ENCODE measurements around the gene SCAF1. TPM values are rescaled to one million over a fixed set of nuclear protein-coding genes. Genes with fewer than 3 reads are reported as not detected.

The SCAF1 gene
- total RNA-seq, 1 donor from 2014 or later, result 67.9 TPM

- Histone ChIP-seq H3K4me3 (peak overlapping the region; percentile 94), H3K9me3 (no peaks in the 10 kb centered on the region), H3K36me3 (peaks cover 32% of the 10 kb centered on the region), H3K27me3 (no peaks in the 10 kb centered on the region), H3K27ac (peak overlapping the region; percentile 76), H3K4me1 (peaks cover 16% of the 10 kb centered on the region)
- intact Hi-C loops (cut with DNase I), result no loop called here
- peak; percentile 96 for DNase-seq
- ATAC-seq, result peak; percentile 90
- TF ChIP-seq CTCF (IDR thresholded peaks at IDR 0.05), result peak; percentile 13
Measured at GRCh38 chr19:49664171-49665035, 22.4 kb downstream of the SCAF1 start.

GRCh38 chr19:49665036-49665350 lies 23.0 kb downstream of the SCAF1 start:
- Histone ChIP-seq H3K27ac (peak overlapping the region; percentile 76), H3K27me3 (no peaks in the 10 kb centered on the region), H3K4me3 (peak overlapping the region; percentile 94), H3K9me3 (no peaks in the 10 kb centered on the region), H3K36me3 (peaks cover 29% of the 10 kb centered on the region), H3K4me1 (peaks cover 16% of the 10 kb centered on the region)
- no peak for TF ChIP-seq CTCF (IDR thresholded peaks at IDR 0.05)
- DNase-seq (no peak), ATAC-seq (no peak)
- intact Hi-C loops (cut with DNase I), result no loop called here

- Histone ChIP-seq H3K4me3 (peak within 1 kb of the TSS; percentile 94), H3K27me3 (no peaks in the 10 kb centered on the region), H3K27ac (peak within 1 kb of the TSS; percentile 76), H3K4me1 (peaks cover 16% of the 10 kb centered on the region), H3K36me3 (peaks cover 24% of the 10 kb centered on the region), H3K9me3 (no peaks in the 10 kb centered on the region)
- no peak for TF ChIP-seq CTCF (IDR thresholded peaks at IDR 0.05)
- intact Hi-C loops (cut with DNase I), result no loop called here
- DNase-seq, result peak; percentile 98
- peak; percentile 90 for ATAC-seq
Measured at GRCh38 chr19:49665351-49666119, 23.5 kb downstream of the SCAF1 start, which contains the start of the genes BCL2L12 and IRF3. Gene BCL2L12, plus strand, starts transcription at chr19:49665933. Its CDS starts 760 bp downstream, at chr19:49666693. Gene IRF3, minus strand, starts transcription at chr19:49665857. Its CDS starts 1,019 bp downstream, at chr19:49664838.

- peak overlapping the region; percentile 94 for H3K4me3 ChIP-seq
- no peaks in the 10 kb centered on the region for H3K27me3 ChIP-seq
- ATAC-seq (no peak), DNase-seq (no peak)
- no peaks in the 10 kb centered on the region for H3K9me3 ChIP-seq
- H3K4me1 ChIP-seq, result peaks cover 16% of the 10 kb centered on the region
- H3K27ac ChIP-seq, result peak overlapping the region; percentile 76
- intact Hi-C loops (cut with DNase I), result no loop called here
- H3K36me3 ChIP-seq, result peaks cover 18% of the 10 kb centered on the region
- TF ChIP-seq CTCF (IDR thresholded peaks at IDR 0.05), result no peak
Measured at GRCh38 chr19:49666120-49666444, 24.1 kb downstream of the SCAF1 start.

GRCh38 chr19:49667473-49667872 lies 25.5 kb downstream of the SCAF1 start:
- Histone ChIP-seq H3K4me1 (peaks cover 21% of the 10 kb centered on the region), H3K4me3 (no peak overlapping the region), H3K36me3 (peaks cover 4% of the 10 kb centered on the region), H3K27me3 (no peaks in the 10 kb centered on the region), H3K9me3 (no peaks in the 10 kb centered on the region), H3K27ac (no peak overlapping the region)
- no peak for ATAC-seq
- TF ChIP-seq CTCF (IDR thresholded peaks at IDR 0.05), result no peak
- DNase-seq, result no peak
- intact Hi-C loops (cut with DNase I), result no loop called here

Data from upper lobe of right lung (tissue), 1 donor.